Measurements from ENCODE around the gene KIF21A.
A peak's percentile ranks its signal among the peaks of the same experiment; 100 is the strongest.
"Not testable (repeated sequence)": the region's sequence is repeated elsewhere in the genome, so short reads cannot be mapped to it uniquely, and the experiment has no call there.

KIF21A gene, protein sequence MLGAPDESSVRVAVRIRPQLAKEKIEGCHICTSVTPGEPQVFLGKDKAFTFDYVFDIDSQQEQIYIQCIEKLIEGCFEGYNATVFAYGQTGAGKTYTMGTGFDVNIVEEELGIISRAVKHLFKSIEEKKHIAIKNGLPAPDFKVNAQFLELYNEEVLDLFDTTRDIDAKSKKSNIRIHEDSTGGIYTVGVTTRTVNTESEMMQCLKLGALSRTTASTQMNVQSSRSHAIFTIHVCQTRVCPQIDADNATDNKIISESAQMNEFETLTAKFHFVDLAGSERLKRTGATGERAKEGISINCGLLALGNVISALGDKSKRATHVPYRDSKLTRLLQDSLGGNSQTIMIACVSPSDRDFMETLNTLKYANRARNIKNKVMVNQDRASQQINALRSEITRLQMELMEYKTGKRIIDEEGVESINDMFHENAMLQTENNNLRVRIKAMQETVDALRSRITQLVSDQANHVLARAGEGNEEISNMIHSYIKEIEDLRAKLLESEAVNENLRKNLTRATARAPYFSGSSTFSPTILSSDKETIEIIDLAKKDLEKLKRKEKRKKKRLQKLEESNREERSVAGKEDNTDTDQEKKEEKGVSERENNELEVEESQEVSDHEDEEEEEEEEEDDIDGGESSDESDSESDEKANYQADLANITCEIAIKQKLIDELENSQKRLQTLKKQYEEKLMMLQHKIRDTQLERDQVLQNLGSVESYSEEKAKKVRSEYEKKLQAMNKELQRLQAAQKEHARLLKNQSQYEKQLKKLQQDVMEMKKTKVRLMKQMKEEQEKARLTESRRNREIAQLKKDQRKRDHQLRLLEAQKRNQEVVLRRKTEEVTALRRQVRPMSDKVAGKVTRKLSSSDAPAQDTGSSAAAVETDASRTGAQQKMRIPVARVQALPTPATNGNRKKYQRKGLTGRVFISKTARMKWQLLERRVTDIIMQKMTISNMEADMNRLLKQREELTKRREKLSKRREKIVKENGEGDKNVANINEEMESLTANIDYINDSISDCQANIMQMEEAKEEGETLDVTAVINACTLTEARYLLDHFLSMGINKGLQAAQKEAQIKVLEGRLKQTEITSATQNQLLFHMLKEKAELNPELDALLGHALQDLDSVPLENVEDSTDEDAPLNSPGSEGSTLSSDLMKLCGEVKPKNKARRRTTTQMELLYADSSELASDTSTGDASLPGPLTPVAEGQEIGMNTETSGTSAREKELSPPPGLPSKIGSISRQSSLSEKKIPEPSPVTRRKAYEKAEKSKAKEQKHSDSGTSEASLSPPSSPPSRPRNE (N-terminal part only)

DNA sequence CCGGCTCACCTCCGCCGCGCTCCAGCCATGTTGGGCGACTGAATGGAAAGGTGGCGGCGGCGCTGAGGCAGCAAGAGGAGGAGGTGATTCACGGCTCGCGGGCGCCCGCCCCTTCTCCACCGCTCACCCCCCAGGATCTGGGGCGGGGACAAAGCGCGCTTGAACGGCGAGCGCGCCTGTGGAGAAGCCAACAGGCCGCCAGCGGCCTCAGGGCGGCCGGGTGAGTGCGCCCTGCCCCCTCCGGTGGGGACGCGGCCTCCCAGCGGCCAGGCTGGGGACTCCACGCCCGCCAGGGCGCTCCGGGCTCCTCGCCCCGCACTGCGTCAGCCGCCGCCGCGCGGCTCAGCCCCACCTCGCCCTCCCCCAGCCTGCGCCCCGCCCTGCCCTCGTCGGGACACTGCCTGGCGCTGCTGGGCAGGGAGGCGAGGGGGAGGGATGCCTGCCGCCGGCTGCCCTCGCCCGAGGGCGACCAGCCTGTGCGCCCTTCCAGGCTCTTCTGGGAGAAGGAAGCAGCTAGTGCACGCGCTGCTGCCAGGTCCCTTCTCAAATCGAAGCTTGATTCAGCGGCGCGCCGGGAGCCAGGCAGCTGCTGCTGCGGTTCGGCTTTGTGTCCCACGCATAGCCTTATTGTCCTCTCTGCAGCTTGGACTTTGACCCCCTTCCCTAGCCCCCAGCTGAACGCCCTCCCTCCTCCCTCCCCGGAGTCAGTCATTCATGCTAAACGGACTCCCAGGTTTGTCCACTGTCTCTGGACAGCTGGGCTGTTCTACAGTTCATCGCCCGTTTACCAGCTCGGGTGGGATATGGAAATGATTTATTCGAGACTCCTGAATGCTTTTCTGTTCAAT, at the start of gene KIF21A:
Gene KIF21A, minus strand, starts transcription at position 40 of the 848 bp plus-strand sequence. CDS start 150 bp downstream, outside the sequence.
- peak; percentile 91 to 93 for ATAC-seq (replicated peaks)
- Mint-ChIP-seq H3K4me1 (peaks cover 8 to 9% of the 10 kb centered on the region in 2 donors), H3K36me3 (no peaks in the 10 kb centered on the region), H3K4me3 (peak within 1 kb of the TSS; percentile 91), H3K27ac (peak within 1 kb of the TSS; percentile 79), H3K9me3 (no peaks in the 10 kb centered on the region), H3K27me3 (peaks cover 27 to 53% of the 10 kb centered on the region in 2 donors)
- peak; percentile 77 for DNase-seq

DNA sequence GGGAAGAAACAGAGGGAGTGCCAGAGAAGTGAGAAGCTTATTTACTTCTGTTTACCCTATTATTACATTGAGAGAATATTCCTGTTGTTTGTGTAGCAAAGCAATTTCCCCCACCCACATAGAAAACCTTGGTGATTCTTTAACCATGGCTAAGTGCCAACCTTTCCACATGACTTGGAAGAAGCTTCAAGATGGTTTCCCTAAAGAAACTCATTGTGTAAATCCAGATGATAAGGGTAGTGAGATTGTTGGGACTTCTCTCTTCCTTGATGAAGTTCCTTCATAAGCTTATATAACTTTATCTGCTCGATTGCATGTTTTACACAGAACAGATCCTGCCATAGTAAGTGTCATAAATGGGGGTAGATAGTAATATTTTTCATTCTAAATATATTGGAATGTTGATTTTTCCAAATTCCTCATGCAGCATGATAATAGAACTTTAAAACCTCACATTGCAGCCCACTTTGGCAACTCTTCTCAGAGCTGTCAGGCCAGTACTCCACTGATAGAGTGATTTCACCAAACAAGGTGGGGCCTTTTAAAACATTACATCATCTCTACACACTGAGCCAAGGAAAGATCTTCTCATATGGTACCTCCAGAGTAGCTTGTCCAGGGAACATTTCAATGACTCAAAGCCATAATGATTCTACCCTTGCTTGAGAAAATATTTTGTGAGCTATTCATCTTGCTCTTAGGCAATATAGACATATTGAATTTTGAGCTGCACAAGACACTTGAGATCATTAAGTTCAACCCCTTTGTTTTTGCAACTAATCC, 47.8 kb upstream of the KIF21A start:
- H3K27me3 Mint-ChIP-seq = no peaks in the 10 kb centered on the region
- H3K4me3 Mint-ChIP-seq = no peak overlapping the region
- DNase-seq = no peak
- peaks cover 0 to 3% of the 10 kb centered on the region in 2 donors for H3K9me3 Mint-ChIP-seq
- ATAC-seq (replicated peaks) = no peak
- H3K27ac Mint-ChIP-seq = no peak overlapping the region
- no peaks in the 10 kb centered on the region for H3K36me3 Mint-ChIP-seq
- H3K4me1 Mint-ChIP-seq = no peaks in the 10 kb centered on the region

DNA sequence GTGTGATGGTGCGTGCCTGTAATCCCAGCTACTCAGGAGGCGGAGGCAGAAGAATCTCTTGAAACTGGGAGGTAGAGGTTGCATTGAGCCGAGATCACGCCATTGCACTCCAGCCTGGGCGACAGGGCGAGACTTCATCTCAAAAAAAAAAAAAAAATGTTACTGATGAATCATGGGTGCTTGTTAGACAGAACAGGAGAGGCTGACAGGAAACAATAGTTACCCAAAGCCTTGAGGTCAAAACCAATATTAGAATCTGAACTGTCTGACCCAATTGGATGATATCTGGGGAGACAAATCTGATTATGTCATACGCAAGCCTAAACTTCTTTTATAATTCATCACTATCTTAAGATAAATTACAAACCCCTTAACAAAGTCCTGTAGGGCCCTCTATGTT, 40.7 kb upstream of the KIF21A start:
- Mint-ChIP-seq H3K27me3 (peaks cover 0 to 4% of the 10 kb centered on the region in 2 donors), H3K27ac (no peak overlapping the region), H3K36me3 (no peaks in the 10 kb centered on the region), H3K4me1 (no peaks in the 10 kb centered on the region), H3K9me3 (peaks cover 0 to 5% of the 10 kb centered on the region in 2 donors), H3K4me3 (no peak overlapping the region)
- DNase-seq (no peak), ATAC-seq (replicated peaks) (no peak)

DNA sequence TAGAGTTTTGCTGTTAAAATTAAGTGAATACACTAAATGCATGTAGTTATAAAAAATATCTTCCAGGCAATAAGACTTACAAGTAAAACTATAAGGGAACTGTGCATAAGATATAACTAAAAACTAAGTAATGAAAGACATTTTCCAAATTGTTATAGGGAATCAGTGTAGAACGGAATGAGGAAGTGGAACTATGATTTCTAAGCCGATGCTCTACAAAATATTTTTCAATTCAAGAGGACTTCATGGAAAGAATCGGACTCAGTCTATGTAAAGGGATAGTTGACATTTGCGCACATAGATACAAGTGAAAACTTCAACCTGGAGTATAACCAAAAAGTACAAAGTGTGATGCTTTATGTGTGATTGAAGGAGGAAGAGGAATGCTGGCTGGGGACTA, 40.1 kb upstream of the KIF21A start:
- no peak overlapping the region for H3K27ac Mint-ChIP-seq
- DNase-seq = no peak
- no peak overlapping the region for H3K4me3 Mint-ChIP-seq
- H3K36me3 Mint-ChIP-seq = no peaks in the 10 kb centered on the region
- no peaks in the 10 kb centered on the region for H3K4me1 Mint-ChIP-seq
- peaks cover 0 to 5% of the 10 kb centered on the region in 2 donors for H3K27me3 Mint-ChIP-seq
- ATAC-seq (replicated peaks) = no peak
- peaks cover 0 to 5% of the 10 kb centered on the region in 2 donors for H3K9me3 Mint-ChIP-seq

DNA sequence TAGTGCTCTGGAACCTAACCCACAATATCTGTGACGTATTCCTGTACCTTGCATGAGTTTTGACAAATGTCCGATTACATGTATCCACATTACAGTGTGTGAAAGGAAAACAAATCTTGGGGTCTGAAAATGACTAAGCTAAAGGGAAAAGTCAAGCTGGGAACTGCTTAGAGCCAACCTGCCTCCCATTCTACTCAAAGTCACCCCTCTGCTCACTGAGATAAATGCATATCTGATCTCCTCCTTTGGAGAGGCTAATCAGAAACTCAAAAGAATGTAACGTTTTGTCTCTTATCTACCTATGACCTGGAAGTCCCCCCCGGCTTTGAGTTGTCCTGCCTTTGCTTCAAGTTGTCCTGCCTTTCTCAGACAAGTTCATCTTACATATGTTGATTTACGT, 34.0 kb upstream of the KIF21A start:
- Mint-ChIP-seq H3K9me3 (peaks cover 0 to 7% of the 10 kb centered on the region in 2 donors), H3K36me3 (peaks cover 0 to 3% of the 10 kb centered on the region in 2 donors), H3K4me1 (no peaks in the 10 kb centered on the region), H3K27me3 (peaks cover 0 to 10% of the 10 kb centered on the region in 2 donors), H3K4me3 (no peak overlapping the region), H3K27ac (no peak overlapping the region)
- DNase-seq (no peak), ATAC-seq (replicated peaks) (no peak)

DNA sequence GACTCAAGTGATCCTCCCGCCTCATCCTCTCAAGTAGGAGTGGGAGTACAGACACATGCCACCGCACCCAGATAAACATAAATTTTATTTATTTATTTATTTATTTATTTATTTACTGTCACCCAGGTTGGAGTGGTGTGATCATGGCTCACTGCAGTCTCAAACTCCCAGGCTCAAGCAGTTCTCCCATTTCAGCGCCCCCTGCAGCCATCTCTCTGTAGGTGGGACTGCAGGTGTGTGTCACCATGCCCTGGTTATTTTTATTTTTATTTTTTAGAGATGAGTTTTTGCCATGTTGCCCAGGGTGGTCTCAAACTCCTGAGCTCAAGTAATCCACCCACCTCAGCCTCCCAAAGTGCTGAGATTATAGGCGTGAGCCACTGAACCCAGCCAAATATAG, 33.2 kb upstream of the KIF21A start:
- DNase-seq (no peak), ATAC-seq (replicated peaks) (no peak)
- Mint-ChIP-seq H3K4me1 (no peaks in the 10 kb centered on the region), H3K9me3 (peaks cover 0 to 9% of the 10 kb centered on the region in 2 donors), H3K27me3 (peaks cover 0 to 10% of the 10 kb centered on the region in 2 donors), H3K36me3 (peaks cover 0 to 3% of the 10 kb centered on the region in 2 donors), H3K27ac (no peak overlapping the region), H3K4me3 (no peak overlapping the region)

DNA sequence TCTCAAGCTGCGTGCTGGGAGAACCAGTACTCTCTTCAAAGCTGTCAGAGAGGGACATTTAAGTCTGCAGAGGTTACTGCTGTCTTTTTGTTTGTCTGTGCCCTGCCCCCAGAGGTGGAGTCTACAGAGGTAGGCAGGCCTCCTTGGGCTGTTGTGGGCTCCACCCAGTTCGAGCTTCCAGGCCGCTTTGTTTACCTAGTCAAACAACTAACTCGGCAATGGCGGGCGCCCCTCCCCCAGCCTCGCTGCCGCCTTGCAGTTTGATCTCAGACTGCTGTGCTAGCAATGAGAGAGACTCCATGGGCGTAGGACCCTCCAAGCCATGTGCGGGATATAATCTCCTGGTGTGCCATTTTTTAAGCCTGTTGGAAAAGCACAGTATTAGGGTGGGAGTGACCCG, 32.2 kb upstream of the KIF21A start:
- H3K9me3 Mint-ChIP-seq = peaks cover 0 to 11% of the 10 kb centered on the region in 2 donors
- H3K27ac Mint-ChIP-seq; H3K4me3 Mint-ChIP-seq; H3K4me1 Mint-ChIP-seq; H3K36me3 Mint-ChIP-seq; DNase-seq; ATAC-seq (replicated peaks): not testable (repeated sequence)
- peaks cover 0 to 10% of the 10 kb centered on the region in 2 donors for H3K27me3 Mint-ChIP-seq

DNA sequence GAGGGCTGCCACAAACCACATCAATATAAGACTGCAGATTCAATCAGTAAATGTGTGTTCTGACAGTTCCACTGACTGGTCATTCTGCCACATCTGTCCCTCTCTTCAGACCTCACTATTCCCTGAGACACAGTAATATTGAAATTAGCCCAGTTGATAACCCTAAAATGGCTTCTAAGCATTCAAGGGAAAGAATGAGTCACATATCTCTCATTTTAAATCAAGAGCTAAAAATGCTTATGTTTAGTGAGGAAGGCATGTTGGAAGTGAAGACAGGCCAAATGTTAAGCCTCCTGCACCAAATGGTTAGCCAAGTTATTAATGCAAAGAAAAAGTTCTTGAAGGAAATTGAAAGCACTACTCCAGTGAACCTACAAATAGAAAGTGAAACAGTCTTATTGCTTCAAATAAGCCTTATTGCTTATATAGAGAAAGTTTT, 24.5 kb upstream of the KIF21A start:
- Mint-ChIP-seq H3K4me1 (peaks cover 3 to 14% of the 10 kb centered on the region in 2 donors), H3K9me3 (peaks cover 0 to 10% of the 10 kb centered on the region in 2 donors), H3K27me3 (no peaks in the 10 kb centered on the region), H3K27ac (peak overlapping the region; percentile 20), H3K36me3 (no peaks in the 10 kb centered on the region), H3K4me3 (no peak overlapping the region)
- DNase-seq (no peak), ATAC-seq (replicated peaks) (peak; percentile 58 to 86)

DNA sequence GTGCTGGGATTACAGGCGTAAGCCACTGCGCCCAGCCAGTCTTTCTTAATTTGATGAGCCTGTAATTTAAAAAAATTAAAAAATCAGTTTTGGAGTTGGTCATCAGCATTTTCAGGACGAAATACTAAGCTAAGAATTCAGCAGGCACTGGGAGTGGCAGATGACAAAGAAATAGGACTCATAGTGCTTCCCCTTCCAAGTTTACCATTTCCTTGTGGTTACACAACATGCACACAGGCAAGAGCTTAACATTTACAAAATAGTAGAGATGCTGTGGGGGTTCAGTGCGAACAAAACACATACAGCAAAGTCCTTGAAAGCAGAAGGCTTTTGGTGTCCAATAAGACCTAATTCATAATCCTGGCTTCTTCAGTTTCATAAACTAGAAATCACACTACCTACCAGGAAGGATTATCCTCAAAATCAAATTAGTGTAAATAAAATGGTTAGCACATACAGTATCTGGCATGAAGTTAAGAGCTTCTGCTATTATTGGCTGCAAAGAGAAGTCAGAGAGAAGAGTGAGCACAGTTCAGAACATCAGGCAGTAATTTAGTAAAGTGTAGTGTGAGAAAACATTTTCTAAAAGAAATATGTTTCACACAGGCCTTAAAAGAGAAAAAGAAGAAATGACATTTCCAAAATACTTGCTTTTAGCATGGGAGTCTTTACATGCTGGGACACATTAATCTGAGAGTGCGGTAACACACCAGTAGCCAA, 22.2 kb upstream of the KIF21A start:
- H3K4me1 Mint-ChIP-seq = peaks cover 3 to 14% of the 10 kb centered on the region in 2 donors
- H3K27ac Mint-ChIP-seq = no peak overlapping the region
- DNase-seq (no peak), ATAC-seq (replicated peaks) (no peak)
- H3K4me3 Mint-ChIP-seq = no peak overlapping the region
- H3K36me3 Mint-ChIP-seq = no peaks in the 10 kb centered on the region
- H3K27me3 Mint-ChIP-seq = no peaks in the 10 kb centered on the region
- H3K9me3 Mint-ChIP-seq = peaks cover 0 to 9% of the 10 kb centered on the region in 2 donors

DNA sequence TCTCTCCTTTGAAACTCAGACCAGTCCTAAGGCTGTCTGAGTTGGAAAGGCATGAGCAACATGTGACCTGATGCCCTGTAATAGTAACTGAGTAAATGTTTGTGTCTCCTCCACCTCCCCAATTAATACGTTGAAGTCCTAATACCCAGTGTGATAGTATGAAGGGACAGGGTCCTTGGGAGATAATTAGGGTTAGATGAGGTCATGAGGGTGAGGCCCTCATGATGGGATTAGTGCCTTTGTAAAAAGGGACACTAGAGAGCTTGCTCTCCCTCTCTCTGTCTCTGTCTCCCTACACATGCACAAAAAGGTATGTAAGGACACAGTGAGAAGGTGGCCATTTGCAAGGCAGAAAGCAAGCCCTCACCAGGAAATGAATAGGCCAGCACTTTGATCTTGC, 18.1 kb upstream of the KIF21A start:
- H3K4me1 Mint-ChIP-seq = no peaks in the 10 kb centered on the region
- peaks cover 0 to 4% of the 10 kb centered on the region in 2 donors for H3K27me3 Mint-ChIP-seq
- ATAC-seq (replicated peaks) (no peak), DNase-seq (no peak)
- no peak overlapping the region for H3K27ac Mint-ChIP-seq
- no peak overlapping the region for H3K4me3 Mint-ChIP-seq
- no peaks in the 10 kb centered on the region for H3K36me3 Mint-ChIP-seq
- peaks cover 0 to 5% of the 10 kb centered on the region in 2 donors for H3K9me3 Mint-ChIP-seq

DNA sequence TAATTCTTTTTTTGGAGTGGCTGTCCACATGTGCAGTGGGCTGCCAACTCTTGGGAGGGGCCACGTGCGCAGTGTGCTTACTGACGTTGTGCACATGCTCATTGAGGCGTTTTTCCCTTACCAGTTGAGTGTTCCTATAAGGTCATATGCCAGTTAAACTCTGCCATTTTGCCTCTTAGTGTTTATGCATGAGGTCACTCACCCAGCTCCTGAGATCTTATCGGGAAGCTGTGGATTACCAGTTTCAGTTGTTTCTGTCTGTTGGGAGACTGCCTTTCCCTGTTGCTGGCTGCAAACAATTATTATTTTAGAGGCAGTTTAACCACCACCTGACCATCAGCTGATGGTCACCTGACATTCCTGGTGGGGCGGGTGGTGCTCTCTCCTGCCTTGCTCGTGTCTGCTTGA, 16.1 kb upstream of the KIF21A start:
- no peak for ATAC-seq (replicated peaks)
- no peak overlapping the region for H3K27ac Mint-ChIP-seq
- H3K9me3 Mint-ChIP-seq = peaks cover 0 to 5% of the 10 kb centered on the region in 2 donors

DNA sequence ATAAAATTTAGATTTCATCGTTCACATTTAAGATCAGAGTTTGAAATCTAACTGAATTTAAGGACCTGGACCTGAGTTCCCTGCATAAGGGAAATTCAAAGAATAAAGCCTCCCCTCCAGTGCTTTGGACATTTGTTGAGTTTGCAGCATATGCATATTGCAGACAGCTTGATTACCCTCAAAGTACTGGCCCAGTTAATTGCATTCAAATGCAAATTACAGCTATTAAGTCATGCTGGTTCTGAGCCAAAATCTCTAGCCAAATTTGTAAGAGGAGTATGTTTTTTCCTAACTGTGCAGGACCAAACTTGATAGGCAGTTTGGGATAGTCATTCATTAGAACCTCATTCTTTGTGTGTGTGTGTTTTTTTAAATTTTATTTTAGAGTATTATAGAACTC, 9.1 kb upstream of the KIF21A start:
- Mint-ChIP-seq H3K27me3 (peaks cover 14 to 37% of the 10 kb centered on the region in 2 donors), H3K4me3 (no peak overlapping the region), H3K36me3 (no peaks in the 10 kb centered on the region), H3K27ac (no peak overlapping the region), H3K4me1 (no peaks in the 10 kb centered on the region), H3K9me3 (no peaks in the 10 kb centered on the region)
- ATAC-seq (replicated peaks) (no peak), DNase-seq (no peak)

More for the DNA sequence above, 16.1 kb upstream of the KIF21A start:
- peaks cover 0 to 6% of the 10 kb centered on the region in 2 donors for H3K27me3 Mint-ChIP-seq
- H3K4me1 Mint-ChIP-seq = no peaks in the 10 kb centered on the region
- no peaks in the 10 kb centered on the region for H3K36me3 Mint-ChIP-seq
- H3K4me3 Mint-ChIP-seq = no peak overlapping the region
- DNase-seq = no peak

Measured in stimulated activated naive B cell treated with anti-CD40 and anti-IgM and Interleukin-4, amounts not matched to agents 10 μg/mL and 1 μg/mL and 100 μg/mL, for 72 hours (primary cell).